NCI-H187 (cell line): ENCODE results near the gene BAZ2B.

Experiments used
- DNase-seq, 2 experiments: peaks; one replicate each; lab custom pipeline; 2025; lab: John Stamatoyannopoulos, UW

Gene BAZ2B

DNA sequence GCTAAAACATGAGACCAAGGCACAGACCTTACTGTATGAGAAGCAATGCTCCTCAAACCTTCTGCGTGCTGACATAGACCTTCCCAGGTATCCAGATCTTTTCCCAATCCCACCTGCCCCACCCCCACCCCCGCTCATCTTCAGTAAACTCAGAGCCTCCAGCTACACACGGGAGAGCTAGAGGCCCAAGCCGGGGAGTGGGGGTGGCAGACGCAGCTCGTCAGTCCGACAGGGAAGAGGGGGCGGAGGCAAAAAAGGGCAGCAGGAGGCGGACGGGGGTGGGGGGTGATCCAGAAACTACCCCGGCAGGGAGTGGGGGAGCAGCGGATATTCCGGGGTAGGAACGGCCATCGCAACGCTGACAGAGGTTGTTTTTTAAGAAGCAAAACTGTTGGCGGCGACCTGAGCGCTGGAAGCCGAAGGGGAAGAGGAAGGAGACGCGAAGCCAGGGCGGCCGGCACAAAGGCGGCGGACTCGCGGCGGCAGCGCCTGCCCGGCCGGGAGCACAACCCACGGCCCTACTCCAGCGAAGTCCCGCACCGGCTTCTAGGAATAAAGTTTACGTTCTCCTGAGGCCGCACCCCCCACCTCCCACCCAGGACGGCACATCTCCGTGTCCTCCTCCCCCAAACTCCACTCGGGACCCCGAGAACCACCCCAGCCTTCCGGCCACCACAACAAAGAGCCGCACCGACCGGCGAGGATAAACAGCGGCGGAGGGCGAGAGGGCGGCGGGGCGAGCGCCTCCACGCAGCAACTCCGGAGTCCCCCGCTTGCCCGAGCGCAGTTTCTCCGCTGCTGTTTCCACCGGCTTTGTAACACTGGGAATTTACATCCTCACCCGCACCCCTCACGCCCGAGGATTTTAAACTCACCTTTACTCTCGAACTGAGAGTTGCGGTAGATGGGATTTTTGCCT lies 722 bp downstream of the BAZ2B start:
- peak; percentile 61 to 75 for DNase-seq

DNA sequence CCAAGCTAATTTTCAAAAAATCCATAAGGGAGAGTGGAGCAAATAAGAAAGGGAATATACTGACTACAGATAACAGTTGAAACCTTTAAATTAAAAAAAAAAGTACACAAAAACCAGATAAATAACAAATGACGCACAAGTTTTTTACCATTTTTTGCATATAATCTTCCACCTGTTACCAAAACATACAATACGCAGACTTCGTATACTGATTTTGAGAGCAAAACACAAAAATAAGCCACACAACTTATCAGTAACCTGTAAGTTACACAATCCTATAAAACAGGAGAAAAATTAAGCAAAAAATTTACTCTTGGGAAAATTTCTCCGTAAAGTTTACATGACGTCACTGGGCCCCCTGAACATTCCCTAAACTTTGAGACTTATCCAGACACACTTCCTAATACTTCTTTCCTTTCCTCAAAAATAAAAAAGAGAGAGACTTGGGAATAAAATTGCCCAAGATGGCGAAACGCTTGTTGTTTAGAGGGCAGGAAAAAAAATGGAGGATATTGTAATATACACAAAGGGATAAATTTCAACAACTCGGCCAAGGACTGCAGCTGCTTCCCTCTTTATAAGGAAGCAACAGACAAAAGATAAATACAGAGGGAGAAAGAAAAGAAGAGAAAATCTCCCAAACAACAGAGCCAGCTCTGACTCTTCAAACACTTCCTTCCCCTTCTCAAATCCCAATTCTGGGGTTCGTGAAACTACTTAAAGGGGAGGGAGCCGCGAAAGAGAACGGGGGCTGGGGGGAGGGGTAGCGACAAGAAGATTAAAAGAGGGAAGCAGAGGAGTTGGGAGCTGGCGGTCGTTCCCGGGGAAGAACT lies 1.6 kb downstream of the BAZ2B start:
- no peak for DNase-seq

DNA sequence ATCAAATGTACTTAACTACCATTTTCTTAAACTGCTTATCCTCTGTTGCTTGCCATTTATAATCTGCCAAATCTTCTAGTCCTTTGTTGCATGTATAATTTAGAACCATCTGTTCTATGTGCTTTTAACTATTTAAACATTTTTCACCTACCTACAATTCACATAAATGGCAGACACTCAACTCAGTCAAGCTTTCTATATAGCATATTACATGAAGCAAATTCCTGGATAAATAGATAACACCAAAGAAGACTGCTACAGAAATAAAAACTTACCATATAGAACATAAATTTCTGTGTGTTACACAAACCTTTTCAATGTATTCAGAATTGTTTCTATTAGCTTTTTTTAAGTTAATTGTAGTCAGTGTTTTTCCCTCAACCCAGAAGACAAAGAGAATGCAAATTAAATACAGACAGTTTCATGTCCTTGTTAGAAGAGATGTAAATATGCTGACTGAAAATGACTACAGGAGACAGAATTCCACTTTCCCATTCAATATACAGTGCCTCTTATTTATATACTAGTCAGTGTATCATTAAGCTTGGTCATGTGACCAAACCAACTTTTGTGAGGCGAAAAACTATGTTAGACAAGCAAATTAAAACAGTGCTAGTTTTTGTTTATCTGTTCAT lies 2.6 kb downstream of the BAZ2B start:
- DNase-seq, result no peak

DNA sequence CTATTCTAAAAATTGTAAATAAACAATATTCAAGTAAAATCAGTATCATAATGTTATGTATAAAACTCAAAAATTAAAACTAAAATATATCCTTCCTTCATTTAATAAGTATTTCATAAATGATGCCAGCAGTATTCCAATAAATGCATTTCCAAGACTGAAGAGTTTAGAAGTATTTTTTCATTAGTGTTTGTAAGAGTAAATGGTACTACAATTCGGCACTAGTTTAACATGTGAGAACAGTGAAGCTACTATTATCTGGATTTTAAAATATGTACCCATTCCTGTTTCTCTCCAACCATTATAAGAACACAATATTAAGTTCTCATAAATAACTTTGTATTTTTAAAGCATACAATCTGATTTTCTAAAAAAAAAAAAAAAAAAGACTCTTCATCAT lies 3.3 kb downstream of the BAZ2B start:
- DNase-seq, result no peak

DNA sequence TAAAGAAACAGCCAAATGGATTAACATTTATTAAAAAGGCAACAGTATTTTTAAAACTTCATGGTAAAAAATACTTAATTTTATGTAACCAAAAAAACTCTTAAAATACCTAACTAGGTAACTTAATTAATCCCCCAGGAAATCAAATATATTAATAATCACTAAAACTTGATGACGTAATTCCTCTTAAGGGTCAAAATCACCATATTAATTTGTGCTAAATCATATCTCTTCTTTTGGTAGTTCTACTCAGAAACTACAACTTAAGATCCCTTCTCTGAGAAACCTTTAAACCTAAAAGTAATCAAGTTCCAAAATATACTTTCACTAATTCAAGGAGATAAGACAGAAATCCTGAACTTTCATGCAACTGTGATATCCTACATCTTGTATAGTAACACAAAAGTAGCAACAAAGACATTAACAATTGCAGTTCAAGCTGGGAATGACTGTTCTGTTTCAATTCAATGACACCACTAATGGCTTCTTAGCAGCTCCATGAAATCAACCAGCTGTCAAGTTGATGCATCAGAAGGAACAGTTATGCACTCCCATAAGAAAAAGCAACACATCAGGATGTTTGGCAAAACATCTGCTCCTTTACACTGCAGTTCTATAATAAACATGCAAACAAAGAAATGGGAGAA lies 4.0 kb downstream of the BAZ2B start:
- DNase-seq, result peak in 1 of 2 experiments; percentile 16

DNA sequence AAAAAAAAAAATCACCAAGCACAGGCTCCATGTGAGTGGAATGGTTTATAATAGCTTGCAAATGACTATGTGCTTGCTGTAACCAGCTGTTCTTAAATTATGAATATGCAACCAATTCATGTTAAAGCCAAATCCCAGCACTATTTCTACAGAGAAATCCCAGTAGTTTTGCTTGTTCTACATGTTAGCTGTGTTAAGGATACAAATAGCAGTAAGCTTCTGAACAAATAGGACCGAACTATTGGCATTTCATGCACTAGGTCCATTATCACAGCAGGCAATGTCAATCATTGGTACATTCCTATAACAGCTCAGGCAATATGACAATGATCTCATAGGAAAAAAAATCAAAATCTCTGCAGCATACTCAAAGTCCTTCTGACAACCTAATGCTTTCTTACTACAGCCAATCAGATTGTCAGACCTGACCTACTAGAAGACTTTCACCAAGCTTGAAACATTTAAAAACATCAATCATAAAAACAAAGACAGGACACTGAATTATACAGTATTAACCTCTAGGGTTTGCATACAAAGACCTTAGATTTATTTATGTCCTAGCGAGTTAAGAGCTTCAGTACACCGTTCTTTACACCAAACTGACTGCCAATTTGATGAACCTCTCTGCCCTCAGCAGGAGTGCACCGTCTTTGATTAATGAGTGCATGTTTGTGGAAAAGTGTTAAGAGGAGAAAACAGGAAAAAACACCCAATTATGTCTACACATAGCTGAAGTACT lies 6.4 kb downstream of the BAZ2B start:
- DNase-seq, result no peak

DNA sequence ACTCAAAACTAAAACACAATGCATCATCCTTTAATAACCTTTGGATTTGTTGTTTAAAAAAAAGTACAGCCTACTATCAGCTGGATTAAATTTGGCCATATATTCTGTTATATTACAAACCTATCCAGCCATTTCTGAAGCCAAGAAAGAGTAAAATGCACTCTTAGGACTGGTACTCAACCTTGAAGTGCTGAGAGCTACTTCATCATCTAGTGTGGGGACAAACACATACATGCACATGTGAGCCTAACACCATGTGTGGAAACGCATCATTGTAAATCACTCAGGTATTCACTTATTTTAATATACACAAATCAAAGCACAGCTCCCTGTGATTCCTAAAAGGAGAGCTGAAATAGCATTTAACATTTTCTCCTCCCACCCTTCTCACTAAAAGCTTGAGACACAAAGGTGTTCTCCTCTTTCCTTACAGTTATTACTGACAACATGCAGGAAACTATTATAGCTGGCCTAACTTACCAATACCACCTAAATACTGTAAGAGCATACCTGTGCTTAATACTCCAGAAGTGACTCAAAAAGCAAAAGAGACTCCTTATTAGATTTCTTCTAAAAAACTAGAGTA lies 7.5 kb downstream of the BAZ2B start:
- no peak for DNase-seq

DNA sequence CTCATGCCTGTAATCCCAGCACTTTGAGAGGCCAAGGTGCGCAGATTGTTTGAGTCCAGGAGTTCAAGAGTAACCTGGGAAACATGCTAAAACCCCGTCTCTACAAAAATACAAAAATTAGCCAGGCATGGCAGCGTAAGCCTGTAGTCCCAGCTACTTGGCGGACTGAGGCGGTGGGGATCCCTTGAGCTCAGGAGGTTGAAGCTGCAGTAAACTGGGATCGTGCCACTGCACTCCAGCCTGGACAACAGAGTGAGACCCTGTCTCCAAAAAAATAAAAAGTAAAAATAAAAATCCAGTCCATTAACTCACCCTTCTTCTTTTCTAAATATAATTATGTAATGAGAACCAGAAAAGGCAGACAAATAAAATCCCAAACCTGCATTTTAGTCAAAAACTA lies 8.2 kb downstream of the BAZ2B start:
- no peak for DNase-seq

DNA sequence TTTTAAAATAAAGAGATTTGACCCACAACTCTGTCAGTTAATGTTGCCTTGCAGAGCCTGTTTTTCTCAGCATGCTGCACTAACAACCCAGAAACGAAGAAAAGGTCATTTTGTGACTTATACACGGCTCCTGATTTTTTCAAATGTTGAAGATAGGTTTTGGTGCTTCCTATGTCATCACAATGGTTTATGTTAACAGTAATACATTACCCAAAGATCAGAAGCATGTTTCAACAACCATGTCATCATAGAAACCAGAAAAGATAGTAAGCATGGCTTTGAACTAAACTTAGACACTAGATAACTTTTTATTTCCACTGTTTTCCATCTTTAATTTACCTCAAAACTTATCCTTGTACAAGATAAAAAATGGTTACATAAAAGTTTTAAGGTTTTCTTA lies 10.1 kb downstream of the BAZ2B start:
- DNase-seq, result no peak

DNA sequence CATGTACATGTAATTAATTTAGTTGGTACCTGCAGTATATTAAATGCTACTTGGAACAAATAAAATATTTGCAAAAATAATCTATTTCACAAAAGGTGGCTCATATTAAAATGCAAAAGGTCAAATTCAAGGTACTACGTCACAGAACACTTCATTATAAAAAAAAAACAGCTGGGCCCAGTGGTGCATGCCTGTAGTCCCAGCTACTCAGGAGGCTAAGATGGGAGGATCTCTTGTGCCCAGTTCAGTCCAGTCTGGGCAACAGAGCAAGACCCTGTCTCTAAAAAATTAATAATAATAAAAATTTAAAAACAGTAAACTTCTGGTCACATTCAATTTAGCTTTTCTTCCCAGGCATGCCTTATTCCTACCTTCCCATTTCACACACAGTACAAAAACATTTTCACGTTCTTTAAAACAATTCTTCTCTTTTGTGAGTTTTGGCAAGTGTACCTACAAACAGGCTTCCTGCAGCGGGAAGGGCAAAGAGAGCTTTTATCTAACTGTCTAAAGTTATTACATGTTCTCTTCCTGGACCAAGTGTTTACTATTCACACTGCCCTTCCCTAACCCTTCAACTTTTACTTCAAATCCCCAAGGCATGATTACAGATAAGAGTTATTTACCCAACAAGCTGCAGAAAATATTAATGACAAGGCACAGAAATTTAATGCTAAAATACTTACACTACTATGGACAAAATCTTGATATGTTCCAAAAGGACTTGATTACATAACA lies 10.7 kb downstream of the BAZ2B start:
- no peak for DNase-seq

DNA sequence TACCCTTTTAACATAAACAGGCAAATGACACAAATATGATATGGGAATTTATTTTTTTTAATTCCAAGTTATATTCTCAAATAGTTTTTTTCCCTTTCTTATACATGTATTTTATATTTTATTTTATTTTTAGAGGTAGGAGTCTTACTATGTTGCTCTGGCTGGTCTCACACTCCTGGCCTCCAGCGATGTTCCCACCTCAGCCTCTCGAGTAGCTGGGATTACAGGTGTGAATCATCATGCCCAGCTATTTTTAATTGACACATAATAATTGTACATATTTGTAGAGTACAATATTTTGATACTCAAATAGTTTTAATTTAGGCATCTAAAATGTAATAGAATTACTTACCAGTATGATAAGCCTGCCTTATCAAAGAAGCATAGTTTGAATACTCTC lies 12.2 kb downstream of the BAZ2B start:
- DNase-seq, result no peak

DNA sequence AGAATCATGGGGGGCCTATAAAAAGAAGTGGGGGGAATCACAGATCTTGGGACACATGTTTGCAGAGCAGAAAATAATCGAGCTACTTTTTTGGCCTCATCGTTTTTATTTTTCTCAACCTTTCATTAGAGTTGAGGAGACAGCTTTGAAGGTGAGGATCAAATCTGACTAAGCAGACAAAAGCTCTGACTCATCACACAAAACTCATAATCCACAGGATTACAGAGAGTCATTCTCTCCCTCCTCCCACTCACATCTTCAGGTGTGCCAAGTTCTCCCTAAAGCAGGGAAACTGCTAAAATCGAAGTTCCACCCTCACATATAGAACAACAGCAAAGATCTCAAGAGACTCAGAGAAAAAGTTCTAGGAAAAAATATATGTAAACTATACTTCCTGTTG lies 15.6 kb downstream of the BAZ2B start:
- DNase-seq, result no peak

DNA sequence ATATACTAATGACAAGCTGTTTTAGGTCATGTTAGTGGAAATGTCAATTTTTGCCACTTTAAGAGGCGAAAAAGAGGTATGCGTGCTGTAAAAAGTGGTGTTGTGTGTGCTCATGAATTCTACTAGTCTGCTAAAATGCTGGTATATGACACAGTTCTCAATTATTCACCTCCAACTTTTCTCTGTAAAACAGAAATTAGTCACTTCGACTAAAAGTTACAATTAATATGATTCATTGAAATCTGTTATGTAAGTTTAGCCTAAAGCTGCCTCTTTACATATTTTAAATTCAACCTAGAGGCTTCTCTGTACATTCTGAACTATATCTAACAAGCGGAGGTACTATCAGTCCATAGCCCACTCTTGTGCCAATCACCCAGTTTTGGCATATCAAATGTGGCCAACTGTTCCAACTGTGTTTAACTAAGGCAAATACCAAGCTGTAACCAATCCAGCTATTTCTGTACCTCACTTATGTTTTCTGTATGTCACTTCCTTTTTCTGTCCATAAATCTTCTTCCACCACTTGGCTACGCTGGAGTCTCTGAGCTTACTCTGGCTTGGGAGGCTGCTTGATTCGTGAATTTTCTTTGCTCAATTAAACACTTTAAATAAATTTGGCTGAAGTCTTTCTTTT lies 20.8 kb downstream of the BAZ2B start:
- DNase-seq, result no peak

DNA sequence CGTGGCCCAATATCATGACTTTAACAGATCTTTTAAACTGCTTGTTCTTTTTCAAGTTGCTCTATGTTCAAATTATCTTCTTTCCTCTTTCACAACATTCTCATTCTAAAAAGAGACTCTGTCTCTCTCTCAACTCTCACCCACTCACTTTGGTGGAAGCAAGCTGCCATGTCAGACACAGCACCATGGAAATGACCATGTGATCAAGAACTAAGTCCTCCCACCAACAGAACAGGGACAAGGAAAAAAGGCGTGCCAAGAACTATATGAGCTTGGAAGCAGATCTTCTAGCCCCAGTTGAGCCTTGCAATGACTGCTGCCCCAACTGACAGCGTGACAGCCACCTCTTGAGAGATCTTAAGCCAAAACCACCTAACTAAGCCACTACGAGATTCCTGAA lies 23.9 kb downstream of the BAZ2B start:
- no peak for DNase-seq

DNA sequence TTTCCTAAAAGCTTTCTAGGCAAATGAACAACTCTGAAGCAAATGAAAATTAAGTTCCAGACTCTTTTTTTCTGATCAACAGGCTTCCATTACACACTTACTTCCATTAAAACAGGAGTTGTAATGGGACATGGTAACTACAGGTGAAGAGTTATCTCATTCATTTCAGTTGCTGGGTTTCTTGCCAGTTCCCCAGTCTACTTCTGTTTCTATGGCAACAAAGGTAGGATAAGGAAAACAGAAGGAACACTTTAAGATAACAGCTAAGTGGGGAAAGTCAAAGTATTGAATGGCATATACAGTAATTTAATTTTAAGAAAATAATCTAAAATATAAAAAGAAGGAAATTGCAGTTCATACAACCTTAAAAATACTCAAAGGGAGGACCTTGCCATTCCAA lies 25.1 kb downstream of the BAZ2B start:
- DNase-seq, result no peak

DNA sequence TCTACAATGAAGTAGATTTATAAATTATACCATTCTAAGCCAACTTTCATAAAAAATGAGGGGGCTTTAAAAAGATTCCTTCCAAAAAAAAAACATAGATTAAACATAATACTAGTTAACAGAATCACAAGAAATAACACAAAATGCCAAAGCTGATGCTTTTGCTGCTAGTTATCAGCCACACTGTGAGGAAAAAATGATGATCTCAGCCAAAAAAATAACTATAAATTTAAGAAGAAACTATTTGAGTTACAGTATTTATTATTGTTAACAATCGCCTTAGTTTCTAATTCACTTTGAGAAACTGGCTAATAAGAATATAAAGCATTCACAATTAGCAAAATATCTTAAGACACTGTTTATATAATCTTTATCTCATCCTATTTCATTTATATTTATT lies 27.1 kb downstream of the BAZ2B start:
- no peak for DNase-seq

DNA sequence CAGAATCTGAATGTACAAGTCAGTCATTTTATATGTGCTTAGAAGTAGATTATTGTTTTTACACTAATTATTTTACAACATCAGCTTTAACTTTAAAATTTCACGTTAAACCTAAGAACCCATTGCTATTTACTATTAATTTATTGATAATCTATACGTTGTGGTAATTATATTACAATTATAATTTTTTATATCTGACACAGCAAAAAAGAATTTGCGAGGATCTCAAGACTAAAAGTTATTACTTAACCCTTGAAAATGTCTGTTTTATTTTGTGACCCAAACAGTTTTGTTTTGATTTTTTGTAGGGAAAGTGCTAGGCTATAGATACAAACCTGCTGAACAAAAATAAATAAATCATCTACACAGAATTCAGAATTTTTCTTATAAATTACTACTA lies 30.3 kb downstream of the BAZ2B start:
- no peak for DNase-seq

DNA sequence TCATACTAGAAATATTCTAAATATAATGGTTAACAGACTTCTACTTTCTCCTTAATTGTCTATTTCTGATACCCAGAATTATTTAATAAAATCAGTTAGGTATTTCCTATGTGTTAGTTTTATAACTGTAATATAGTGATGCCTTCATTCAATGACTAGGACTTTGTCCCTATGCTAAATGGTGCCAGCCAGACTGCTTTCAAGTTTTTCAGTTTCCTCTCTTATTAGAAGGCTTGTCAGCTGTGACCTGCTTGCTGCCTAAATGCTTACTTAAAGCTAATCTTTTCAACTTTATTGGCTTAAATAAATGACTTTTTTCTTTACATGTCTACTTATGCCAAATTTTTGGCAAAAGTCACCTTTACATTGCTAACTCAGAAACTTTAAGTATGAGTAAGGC lies 30.7 kb downstream of the BAZ2B start:
- no peak for DNase-seq

DNA sequence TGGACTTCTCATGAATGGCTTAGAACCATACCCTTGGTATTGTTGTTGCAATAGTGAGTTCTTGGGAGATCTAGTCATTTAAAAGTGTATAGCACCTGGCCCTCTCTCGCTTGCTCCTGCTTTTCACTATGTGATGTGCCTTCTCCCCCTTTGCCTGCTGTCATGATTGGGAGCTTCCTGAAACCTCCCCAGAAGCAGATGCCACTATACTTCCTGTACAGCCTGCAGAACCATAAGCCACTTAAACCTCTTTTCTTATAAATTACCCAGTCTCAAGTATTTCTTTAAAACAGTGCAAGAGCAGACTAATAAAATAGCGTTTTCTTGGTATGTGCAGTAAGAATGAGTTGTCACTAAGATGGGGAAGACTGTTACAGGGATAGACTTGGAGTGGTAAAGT lies 31.6 kb downstream of the BAZ2B start:
- no peak for DNase-seq
